ENCODE measurements around the gene ROM1.

ROM1 gene

DNA sequence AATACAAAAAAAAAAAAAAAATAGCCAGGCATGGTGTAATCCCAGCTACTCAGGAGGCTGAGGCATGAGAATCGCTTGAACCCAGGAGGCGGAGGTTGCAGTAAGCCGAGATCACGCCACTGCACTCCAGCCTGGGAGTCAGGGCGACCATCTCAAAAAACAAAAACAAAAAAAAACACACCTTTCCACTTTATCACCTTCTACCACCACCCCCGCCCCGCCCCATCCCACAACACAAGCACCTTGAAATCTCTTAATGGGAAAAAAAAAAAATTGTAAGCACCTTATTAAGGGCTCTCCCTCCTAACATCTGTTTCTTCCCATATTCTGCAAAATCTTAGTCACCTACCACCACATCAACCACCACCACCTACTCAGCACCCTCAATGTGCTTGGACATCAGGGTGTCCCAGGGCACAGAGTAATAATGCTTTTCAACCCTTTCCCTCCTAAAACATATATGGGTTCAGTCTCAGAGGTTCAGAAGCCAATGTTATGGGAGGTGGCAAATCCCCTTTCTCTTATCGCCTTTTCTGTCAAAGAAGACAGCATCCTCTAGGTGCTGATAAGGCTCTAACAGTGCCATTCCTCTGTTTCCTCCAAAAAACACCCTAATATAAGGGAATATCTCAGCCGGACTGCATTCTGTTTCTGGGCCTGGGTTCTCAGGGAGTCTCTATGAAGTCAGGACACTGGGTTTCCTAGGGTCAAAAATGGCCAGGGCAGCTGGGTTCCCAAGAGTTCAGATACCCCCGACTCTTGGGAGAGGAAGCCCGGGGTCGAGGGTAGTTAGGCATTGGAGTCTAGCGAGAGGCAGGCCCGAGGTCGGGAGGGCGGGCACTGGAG, 39.3 kb downstream of the ROM1 start:
- DNase-seq, result no peak

DNA sequence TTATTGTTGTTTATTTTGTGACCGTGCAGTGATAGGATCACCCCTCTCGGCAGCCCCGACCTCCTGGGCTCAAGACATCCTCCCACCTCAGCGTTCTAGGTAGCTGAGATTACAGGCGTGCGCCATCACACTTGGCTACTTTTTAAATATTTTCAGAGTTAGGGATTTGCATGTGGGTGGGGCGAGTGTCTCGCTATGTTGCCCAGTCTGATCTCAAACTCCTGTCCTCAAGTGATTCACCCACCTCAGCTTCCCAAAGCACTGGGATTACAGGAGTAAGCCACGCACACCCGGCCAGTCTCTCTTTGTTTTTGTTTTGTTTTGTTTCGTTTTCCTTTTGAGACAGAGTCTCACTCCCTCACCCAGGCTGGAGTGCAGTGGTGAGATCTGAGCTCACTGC, 41.2 kb downstream of the ROM1 start:
- DNase-seq, result no peak

DNA sequence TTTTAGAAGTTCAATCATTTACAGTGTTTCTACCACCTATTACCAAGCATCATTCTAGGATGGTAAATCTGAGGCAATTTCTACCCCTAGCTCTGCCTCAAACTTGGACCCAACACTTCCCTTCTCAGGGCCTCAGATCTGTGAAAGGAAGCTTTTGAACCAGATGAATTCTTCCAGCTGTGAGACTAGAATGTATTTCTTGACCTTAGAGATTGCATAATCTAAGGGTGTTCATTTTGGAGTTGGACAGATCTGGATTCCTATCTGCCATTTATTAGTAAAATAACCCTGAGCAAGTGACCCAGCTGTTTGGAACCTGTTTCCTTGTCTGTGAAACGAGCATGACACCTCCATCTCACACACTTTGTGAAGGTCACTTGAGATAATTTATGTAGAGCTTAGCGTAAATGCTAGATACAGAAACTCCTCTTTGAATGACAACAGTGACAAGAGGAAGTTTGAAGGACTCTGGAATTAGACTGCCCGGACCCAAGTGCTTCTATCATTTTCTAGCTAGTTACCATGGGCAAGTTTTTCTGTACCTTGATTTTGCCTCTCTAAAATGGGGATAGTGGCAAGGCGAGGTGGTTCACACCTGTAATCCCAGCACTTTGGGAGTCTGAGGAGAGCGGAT, 43.9 kb downstream of the ROM1 start:
- DNase-seq, result no peak

DNA sequence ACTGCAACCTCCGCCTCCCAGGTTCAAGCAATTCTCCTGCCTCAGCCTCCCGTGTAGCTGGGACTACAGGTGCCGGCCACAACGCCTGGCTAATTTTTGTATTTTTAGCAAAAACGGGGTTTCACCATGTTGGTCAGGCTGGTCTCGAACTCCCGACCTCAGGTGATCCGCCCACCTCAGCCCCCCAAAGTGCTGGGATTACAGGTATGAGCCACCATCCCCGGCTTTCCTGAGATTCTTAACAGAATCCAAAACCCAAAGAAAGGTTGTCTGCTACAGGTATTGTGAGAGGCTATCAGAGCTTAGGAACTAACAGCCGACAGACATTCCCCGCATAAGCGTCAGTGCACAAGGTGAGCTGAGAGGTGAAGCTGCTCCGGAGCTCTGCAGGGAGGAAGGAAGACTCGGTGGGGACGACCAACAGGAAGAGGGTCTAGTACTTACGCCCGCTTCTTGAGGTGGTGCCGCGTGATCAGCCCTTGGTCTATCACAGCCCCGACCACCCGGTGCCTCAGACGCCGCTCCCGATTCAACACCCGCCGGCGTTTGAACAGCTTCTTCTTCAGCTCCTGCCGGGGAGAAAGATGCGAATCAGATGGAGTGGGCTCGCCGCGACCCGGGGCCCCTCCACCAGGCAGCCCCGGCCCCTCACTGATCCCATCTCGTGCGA, 51.5 kb downstream of the ROM1 start:
- DNase-seq, result peak; percentile 52
